NCI-H2107 (cell line): Measurements from ENCODE around the gene KITLG.
"Not testable (repeated sequence)": the region's sequence is repeated elsewhere in the genome, so short reads cannot be mapped to it uniquely, and the experiment has no call there.

Experiments used
- DNase-seq: peaks from one replicate; lab custom pipeline; 2025; lab: John Stamatoyannopoulos, UW

KITLG gene

GRCh38 chr12:88580051-88580871, at the start of gene KITLG:
KITLG (minus strand) TSS chr12:88580471; CDS start chr12:88580278, 193 bp downstream.
- peak; percentile 86 for DNase-seq

- DNase-seq = no peak
Measured at GRCh38 chr12:88628856-88629509, 48.7 kb upstream of the KITLG start.

- not testable (repeated sequence) for DNase-seq
Measured at GRCh38 chr12:88628035-88628434, 47.8 kb upstream of the KITLG start.

GRCh38 chr12:88627501-88627900, 47.2 kb upstream of the KITLG start:
- no peak for DNase-seq

GRCh38 chr12:88625356-88625755, 45.1 kb upstream of the KITLG start:
- DNase-seq = no peak

GRCh38 chr12:88624911-88625310, 44.6 kb upstream of the KITLG start:
- no peak for DNase-seq

GRCh38 chr12:88623777-88624548, 43.7 kb upstream of the KITLG start:
- no peak for DNase-seq

GRCh38 chr12:88617352-88617751, 37.1 kb upstream of the KITLG start:
- DNase-seq = no peak

- DNase-seq = no peak
Measured at GRCh38 chr12:88615490-88615889, 35.2 kb upstream of the KITLG start.

GRCh38 chr12:88604646-88605045, 24.4 kb upstream of the KITLG start:
- no peak for DNase-seq

- DNase-seq = no peak
Measured at GRCh38 chr12:88600272-88600671, 20.0 kb upstream of the KITLG start.

- DNase-seq = no peak
Measured at GRCh38 chr12:88597365-88597764, 17.1 kb upstream of the KITLG start.

GRCh38 chr12:88595697-88596096, 15.4 kb upstream of the KITLG start:
- no peak for DNase-seq

- DNase-seq = no peak
Measured at GRCh38 chr12:88594780-88595179, 14.5 kb upstream of the KITLG start.

- DNase-seq = no peak
Measured at GRCh38 chr12:88591343-88591742, 11.1 kb upstream of the KITLG start.

GRCh38 chr12:88590851-88591250, 10.6 kb upstream of the KITLG start:
- DNase-seq = no peak

- no peak for DNase-seq
Measured at GRCh38 chr12:88585077-88585476, 4.8 kb upstream of the KITLG start.

- no peak for DNase-seq
Measured at GRCh38 chr12:88579601-88580050, 645 bp downstream of the KITLG start.

GRCh38 chr12:88579161-88579517, 1.1 kb downstream of the KITLG start:
- DNase-seq = peak; percentile 64

- DNase-seq = no peak
Measured at GRCh38 chr12:88578276-88579160, 1.8 kb downstream of the KITLG start.

GRCh38 chr12:88577537-88577936, 2.7 kb downstream of the KITLG start:
- peak; percentile 33 for DNase-seq

- no peak for DNase-seq
Measured at GRCh38 chr12:88576866-88577265, 3.4 kb downstream of the KITLG start.
